Mesenchymal stem cell (in vitro differentiated cells and primary cell): ENCODE data around the gene NEDD4L.
A peak's percentile ranks its signal among the peaks of the same experiment; 100 is the strongest.

Experiments
- DNase-seq: peaks from one replicate; pipeline ENCODE4 v3.0.0-alpha.2; 2013
- H2AFZ ChIP-seq: one replicate; pipeline ENCODE4 v1.6.1; 2013; ENCODE audit warnings: low read depth, mild to moderate bottlenecking, control low read depth, inconsistent platforms, low read length, moderate library complexity
- H2AK5ac ChIP-seq: 2 replicates; pipeline ENCODE4 v1.6.1; 2013; ENCODE audit warnings: low read length, moderate library complexity, mild to moderate bottlenecking, inconsistent platforms; ENCODE audit not compliant: severe bottlenecking
- H2BK120ac ChIP-seq: one replicate; pipeline ENCODE4 v1.6.1; 2013; ENCODE audit warnings: low read depth, mild to moderate bottlenecking, inconsistent platforms, low read length, moderate library complexity
- H2BK12ac ChIP-seq, 2 experiments: one replicate each; pipeline ENCODE4 v1.6.1; 2013; ENCODE audit warnings: inconsistent platforms in 2 of 2, low read length in 2 of 2, mild to moderate bottlenecking in 2 of 2, moderate library complexity in 2 of 2, control low read depth in 1 of 2
- H2BK15ac ChIP-seq: one replicate; pipeline ENCODE4 v1.6.1; 2013; ENCODE audit warnings: mild to moderate bottlenecking, low read depth, inconsistent platforms; ENCODE audit not compliant: poor library complexity, severe bottlenecking
- H2BK5ac ChIP-seq: 2 replicates; pipeline ENCODE4 v1.6.1; 2013; ENCODE audit warnings: low read depth, mild to moderate bottlenecking, low read length, control low read depth, inconsistent platforms; ENCODE audit not compliant: poor library complexity, severe bottlenecking
- H3K14ac ChIP-seq, 2 experiments: one replicate each; pipeline ENCODE4 v1.6.1; 2013; ENCODE audit warnings: inconsistent platforms in 2 of 2, low read length in 2 of 2, control low read depth in 1 of 2, mild to moderate bottlenecking in 1 of 2, moderate library complexity in 1 of 2
- H3K18ac ChIP-seq, 2 experiments: one replicate each; pipeline ENCODE4 v1.6.1; 2013; ENCODE audit warnings: inconsistent platforms in 2 of 2, low read length in 2 of 2, control low read depth in 1 of 2, low read depth in 1 of 2, mild to moderate bottlenecking in 1 of 2
- H3K23ac ChIP-seq, 2 experiments: one replicate each; pipeline ENCODE4 v1.6.1; 2013; ENCODE audit warnings: inconsistent platforms in 2 of 2, low read length in 2 of 2, mild to moderate bottlenecking in 2 of 2, moderate library complexity in 2 of 2, control low read depth in 1 of 2
- H3K27ac ChIP-seq: 2 replicates; pipeline ENCODE4 v1.5.1; 2013; ENCODE audit warnings: mild to moderate bottlenecking, moderate library complexity, low read length, control low read depth, inconsistent platforms; ENCODE audit not compliant: poor library complexity, severe bottlenecking
- H3K27me3 ChIP-seq, 2 experiments: 2 replicates each; pipeline versions ENCODE4 v1.6.1 to v1.7.0; 2013; ENCODE audit warnings: low read length in 2 of 2, mild to moderate bottlenecking in 2 of 2, moderate library complexity in 2 of 2, control low read depth in 1 of 2, inconsistent platforms in 1 of 2; ENCODE audit not compliant: control insufficient read depth in 1 of 2, insufficient read depth in 1 of 2
- H3K36me3 ChIP-seq, 2 experiments: 2 replicates each; pipeline versions ENCODE4 v1.6.1 to v1.7.0; 2013; ENCODE audit warnings: low read length in 2 of 2, control low read depth in 1 of 2, inconsistent platforms in 1 of 2, low read depth in 1 of 2, mild to moderate bottlenecking in 1 of 2; ENCODE audit not compliant: insufficient read depth in 2 of 2, control insufficient read depth in 1 of 2
- H3K4ac ChIP-seq, 2 experiments: one replicate each; pipeline ENCODE4 v1.6.1; 2013; ENCODE audit warnings: inconsistent platforms in 2 of 2, low read length in 2 of 2, mild to moderate bottlenecking in 2 of 2, moderate library complexity in 2 of 2, control low read depth in 1 of 2, low read depth in 1 of 2
- H3K4me1 ChIP-seq: 2 replicates; pipeline ENCODE4 v1.6.1; 2013; ENCODE audit warnings: low read depth, low read length, control low read depth; ENCODE audit not compliant: control insufficient read depth, insufficient read depth
- H3K4me2 ChIP-seq: 2 replicates; pipeline ENCODE4 v1.6.1; 2013; ENCODE audit warnings: low read length, mild to moderate bottlenecking, inconsistent platforms; ENCODE audit not compliant: poor library complexity, severe bottlenecking
- H3K4me3 ChIP-seq, 2 experiments: 2 replicates each; pipeline versions ENCODE4 v1.5.1 to v1.7.0; 2013; ENCODE audit warnings: low read length in 2 of 2, mild to moderate bottlenecking in 2 of 2, control low read depth in 1 of 2, low read depth in 1 of 2; ENCODE audit not compliant: insufficient read depth in 1 of 2
- H3K79me1 ChIP-seq: replicated peaks from 2 replicates; pipeline ENCODE4 v1.6.1; 2013; ENCODE audit warnings: mild to moderate bottlenecking, control low read depth, low read length, inconsistent platforms; ENCODE audit not compliant: poor library complexity, severe bottlenecking
- H3K9ac ChIP-seq: 2 replicates; pipeline ENCODE4 v1.7.0; 2013; ENCODE audit warnings: mild to moderate bottlenecking, low read length, moderate library complexity
- H3K9me3 ChIP-seq: 2 replicates; pipeline ENCODE4 v1.7.0; 2013; ENCODE audit warnings: mild to moderate bottlenecking, low read length; ENCODE audit not compliant: control insufficient read depth
- H4K8ac ChIP-seq: one replicate; pipeline ENCODE4 v1.6.1; 2013; ENCODE audit warnings: inconsistent platforms, mild to moderate bottlenecking, low read length, moderate library complexity
- H4K91ac ChIP-seq: one replicate; pipeline ENCODE4 v1.6.1; 2013; ENCODE audit warnings: mild to moderate bottlenecking, low read length, inconsistent platforms
- WGBS: methylation state at CpG from one replicate; pipeline ENCODE4 v1.1.7; 2013; ENCODE audit warnings: mixed read lengths; 5-methylcytosine and 5-hydroxymethylcytosine counted together

The NEDD4L gene

DNA sequence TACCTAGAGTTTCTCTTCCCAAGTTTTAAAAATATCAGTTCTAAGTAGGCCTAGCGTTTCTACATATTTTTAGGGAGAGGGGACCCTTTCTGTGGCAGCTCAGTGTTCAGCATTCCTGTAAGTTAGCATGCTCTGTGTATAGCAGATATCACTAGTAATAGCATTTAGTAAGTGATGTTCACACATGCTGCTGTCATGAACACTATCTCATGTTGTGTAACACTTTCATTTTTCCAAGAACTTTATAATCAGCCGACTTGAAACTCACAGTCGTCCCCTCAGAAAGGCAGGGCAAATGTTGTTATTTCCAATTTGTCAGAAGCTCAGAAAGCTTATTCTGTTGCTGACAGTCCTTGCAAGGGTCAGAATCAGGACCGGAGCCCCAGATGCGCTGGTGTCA, 317.2 kb downstream of the NEDD4L start:
- Histone ChIP-seq H3K79me1 (peaks cover 5% of the 10 kb centered on the region), H3K18ac (peak overlapping the region in 1 of 2 experiments; percentile 41), H2BK12ac (no peak overlapping the region), H4K91ac (no peak overlapping the region), H3K27ac (no peak overlapping the region), H3K9ac (peak overlapping the region; percentile 88), H3K36me3 (peaks cover under 1 to 12% of the 10 kb centered on the region in 2 experiments), H3K4me1 (peaks cover 8% of the 10 kb centered on the region), H4K8ac (no peak overlapping the region), H2BK5ac (no peak overlapping the region), H3K14ac (no peak overlapping the region), H3K4me2 (no peak overlapping the region), H3K9me3 (no peaks in the 10 kb centered on the region), H2BK15ac (no peak overlapping the region), H3K4ac (peak overlapping the region in 1 of 2 experiments; percentile 47), H3K4me3 (peak overlapping the region in 1 of 2 experiments; percentile 68), H2BK120ac (no peak overlapping the region), H2AFZ (no peak overlapping the region), H3K23ac (no peak overlapping the region), H3K27me3 (no peaks in the 10 kb centered on the region), H2AK5ac (no peak overlapping the region)
- WGBS = 97% methylated on average over 4 of the region's 5 CpGs
- DNase-seq = peak; percentile 18

DNA sequence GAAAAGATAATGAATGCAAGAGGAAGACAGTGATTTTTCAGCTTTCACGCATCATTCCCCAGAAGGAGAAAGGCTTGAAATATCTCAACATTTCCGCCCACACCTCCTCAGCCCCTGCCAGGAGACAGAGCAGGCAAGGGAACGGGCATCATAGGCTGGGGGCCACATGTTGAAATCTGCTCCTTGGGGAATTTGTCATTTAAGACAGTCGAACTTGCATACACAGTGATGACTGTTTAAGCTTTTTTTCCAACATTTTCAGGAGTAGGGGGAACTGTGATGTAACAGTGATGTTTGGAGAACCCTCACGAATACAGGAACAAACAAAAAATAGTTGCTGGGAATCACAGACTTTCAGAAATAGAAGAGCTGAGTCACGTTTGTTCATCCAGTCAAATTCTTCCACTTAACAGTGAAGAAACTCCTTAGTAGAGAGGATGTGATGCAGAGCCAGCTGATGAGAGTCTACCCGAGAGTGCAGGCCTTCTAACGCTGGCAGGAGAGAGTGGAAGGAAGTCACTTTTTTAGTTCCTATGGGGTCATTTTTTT, 318.1 kb downstream of the NEDD4L start:
- Histone ChIP-seq H4K91ac (peak overlapping the region; percentile 43), H3K4me2 (no peak overlapping the region), H3K18ac (peak overlapping the region; percentile 61 to 69), H2AFZ (no peak overlapping the region), H3K4me3 (peak overlapping the region in 1 of 2 experiments; percentile 68), H3K23ac (no peak overlapping the region), H3K14ac (no peak overlapping the region), H3K4me1 (peaks cover 8% of the 10 kb centered on the region), H3K4ac (no peak overlapping the region), H3K9me3 (no peaks in the 10 kb centered on the region), H2BK5ac (peak overlapping the region; percentile 83), H3K36me3 (peaks cover 3 to 16% of the 10 kb centered on the region in 2 experiments), H3K9ac (peak overlapping the region; percentile 88), H3K79me1 (peaks cover 5% of the 10 kb centered on the region), H2BK12ac (peak overlapping the region in 1 of 2 experiments; percentile 59), H2BK120ac (peak overlapping the region; percentile 77), H2BK15ac (no peak overlapping the region), H4K8ac (peak overlapping the region; percentile 12), H3K27me3 (no peaks in the 10 kb centered on the region), H3K27ac (peak overlapping the region; percentile 68), H2AK5ac (no peak overlapping the region)
- WGBS = 28% methylated on average over 8 of the region's 8 CpGs
- peak; percentile 99 for DNase-seq

DNA sequence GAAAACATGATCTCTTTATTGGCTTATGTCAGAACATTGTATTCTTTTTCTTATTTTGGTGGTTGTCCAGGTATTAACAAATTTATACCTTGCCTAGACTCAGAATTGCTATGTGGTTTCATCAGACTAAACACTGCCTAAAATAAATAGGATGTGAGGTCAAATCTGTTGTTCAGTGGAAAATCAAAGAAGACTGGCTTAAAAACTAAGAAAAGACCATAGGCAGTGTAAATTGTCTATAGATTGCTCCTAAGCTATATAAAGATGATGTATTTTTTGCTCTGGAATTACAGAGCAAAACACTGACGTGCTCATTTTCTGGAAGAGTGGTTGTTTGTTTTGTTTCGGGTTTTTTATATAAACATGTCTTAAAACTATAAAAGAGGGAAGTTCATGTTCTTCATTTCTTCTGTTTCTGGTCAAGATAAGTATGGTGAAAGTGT, 318.8 kb downstream of the NEDD4L start:
- Histone ChIP-seq H4K8ac (no peak overlapping the region), H3K27me3 (no peaks in the 10 kb centered on the region), H3K9me3 (no peaks in the 10 kb centered on the region), H3K27ac (peak overlapping the region; percentile 68), H3K36me3 (peaks cover 3 to 13% of the 10 kb centered on the region in 2 experiments), H3K14ac (no peak overlapping the region), H2AK5ac (no peak overlapping the region), H3K4me3 (no peak overlapping the region), H3K9ac (peak overlapping the region; percentile 88), H2BK5ac (no peak overlapping the region), H3K79me1 (peaks cover 5% of the 10 kb centered on the region), H3K4me1 (peaks cover 8% of the 10 kb centered on the region), H2BK15ac (no peak overlapping the region), H3K23ac (no peak overlapping the region), H3K4me2 (no peak overlapping the region), H2AFZ (no peak overlapping the region), H2BK120ac (no peak overlapping the region), H2BK12ac (peak overlapping the region in 1 of 2 experiments; percentile 5), H3K18ac (no peak overlapping the region), H3K4ac (no peak overlapping the region), H4K91ac (no peak overlapping the region)
- peak; percentile 51 for DNase-seq
- WGBS = 11% methylated on average over 2 of the region's 2 CpGs

DNA sequence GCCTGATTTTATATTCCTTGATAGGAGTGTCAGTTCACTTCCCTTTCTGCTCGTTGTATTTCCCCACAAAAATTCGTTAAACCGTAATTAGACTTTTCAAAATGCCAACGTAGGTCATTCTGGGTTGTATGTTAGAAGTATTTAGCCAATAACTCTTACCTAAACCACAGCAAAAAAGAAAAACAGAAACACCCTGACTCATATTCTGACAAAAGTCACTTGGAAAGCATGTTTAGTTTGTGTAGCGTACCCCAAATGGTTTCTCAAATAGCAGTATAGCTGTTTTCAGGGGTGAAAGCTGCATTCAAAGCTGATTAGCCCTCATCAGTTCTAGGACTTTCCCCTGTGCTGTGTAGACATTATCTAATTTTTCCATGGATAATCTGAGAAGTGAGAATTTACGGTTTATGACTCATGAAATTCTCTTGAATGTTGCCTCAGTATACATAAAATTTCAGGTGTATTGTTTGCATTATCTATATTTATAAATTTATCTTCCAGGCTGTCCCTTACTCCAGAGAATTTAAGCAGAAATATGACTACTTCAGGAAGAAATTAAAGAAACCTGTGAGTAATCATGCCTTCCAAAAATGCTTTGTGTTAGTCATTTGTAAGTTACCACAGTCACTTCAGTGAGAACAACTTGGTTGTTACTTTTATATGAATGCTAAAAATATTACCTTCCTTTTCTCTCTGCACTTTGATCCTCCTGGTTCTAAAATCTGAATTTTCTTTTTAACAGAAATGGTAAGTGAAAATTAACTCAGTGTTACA, 319.9 kb downstream of the NEDD4L start:
- no peak overlapping the region for H2AK5ac ChIP-seq
- no peaks in the 10 kb centered on the region for H3K9me3 ChIP-seq
- no peak overlapping the region for H3K4me2 ChIP-seq
- H2BK120ac ChIP-seq = no peak overlapping the region
- no peak overlapping the region for H3K14ac ChIP-seq
- WGBS = 100% methylated on average over 2 of the region's 6 CpGs
- H4K91ac ChIP-seq = no peak overlapping the region
- no peak overlapping the region for H3K18ac ChIP-seq
- peaks cover 8% of the 10 kb centered on the region for H3K4me1 ChIP-seq
- peak; percentile 29 for DNase-seq
- H3K23ac ChIP-seq = no peak overlapping the region
- H2BK12ac ChIP-seq = no peak overlapping the region
- no peak overlapping the region for H3K4ac ChIP-seq
- no peak overlapping the region for H3K4me3 ChIP-seq
- H3K79me1 ChIP-seq = peaks cover 5% of the 10 kb centered on the region
- H3K36me3 ChIP-seq = peaks cover 3 to 14% of the 10 kb centered on the region in 2 experiments
- no peak overlapping the region for H2BK15ac ChIP-seq
- H3K27ac ChIP-seq = peak overlapping the region; percentile 22
- peak overlapping the region; percentile 88 for H3K9ac ChIP-seq
- no peaks in the 10 kb centered on the region for H3K27me3 ChIP-seq
- no peak overlapping the region for H4K8ac ChIP-seq
- no peak overlapping the region for H2BK5ac ChIP-seq
- no peak overlapping the region for H2AFZ ChIP-seq
